ENCODE measurements around the gene CLDN34. TPM values are rescaled to one million over a fixed set of nuclear protein-coding genes. Genes with fewer than 3 reads are reported as not detected.

The CLDN34 gene
- total RNA-seq, 1 donor from 2014 or later = not detected

GRCh38 chrX:10011991-10012390 lies 44.8 kb downstream of the CLDN34 start:
- intact Hi-C loops (cut with DNase I) = no loop called here
- no peak for DNase-seq (ENCODE audit: low spot score)

- intact Hi-C loops (cut with DNase I) = loop anchor here (5.0 kb wide), 1 partner anchor 103 kb away; no protein-coding TSS in a partner anchor
- peak; percentile 94 for DNase-seq (ENCODE audit: low spot score)
Observed at GRCh38 chrX:10014462-10015354, 47.5 kb downstream of the CLDN34 start.

GRCh38 chrX:10015355-10015722 lies 48.2 kb downstream of the CLDN34 start:
- DNase-seq (ENCODE audit: low spot score) = no peak
- intact Hi-C loops (cut with DNase I) = loop anchor here (5.0 kb wide), 1 partner anchor 102 kb away; no protein-coding TSS in a partner anchor

GRCh38 chrX:10015723-10016518 lies 48.8 kb downstream of the CLDN34 start:
- intact Hi-C loops (cut with DNase I) = loop anchor here (2.0 to 5.0 kb wide), 2 partner anchors 67 to 101 kb away; no protein-coding TSS in a partner anchor
- DNase-seq (ENCODE audit: low spot score) = no peak

GRCh38 chrX:10016519-10017132 lies 49.5 kb downstream of the CLDN34 start:
- no peak for DNase-seq (ENCODE audit: low spot score)
- intact Hi-C loops (cut with DNase I) = loop anchor here (2.0 to 5.0 kb wide), 2 partner anchors 66 to 101 kb away; no protein-coding TSS in a partner anchor

- intact Hi-C loops (cut with DNase I) = loop anchor here (2.0 to 5.0 kb wide), 2 partner anchors 65 to 99 kb away; no protein-coding TSS in a partner anchor
- DNase-seq (ENCODE audit: low spot score) = no peak
Observed at GRCh38 chrX:10017872-10018271, 50.7 kb downstream of the CLDN34 start.

Other genes with a start within 250 kb of the CLDN34 start
- not detected for gene GPR143, start 201.5 kb upstream of the CLDN34 start, total RNA-seq
- 0.92 TPM for gene SHROOM2, start 180.9 kb upstream of the CLDN34 start, total RNA-seq
- 23.4 TPM for gene CLCN4, start 189.6 kb downstream of the CLDN34 start, total RNA-seq

Data from cardiac septum (tissue), 1 donor.